HG03025 (cell line): ENCODE measurements around the gene RABEPK.
"Not testable (repeated sequence)": the region's sequence is repeated elsewhere in the genome, so short reads cannot be mapped to it uniquely, and the experiment has no call there.

ENCODE experiments used
- ATAC-seq: cut with Tn5 transposase; IDR thresholded peaks from one replicate; pipeline ENCODE4 v1.9.1; 2021; ENCODE audit warnings: mild to moderate bottlenecking, moderate library complexity; ENCODE audit not compliant: unreplicated experiment, low FRiP score

The RABEPK gene, protein sequence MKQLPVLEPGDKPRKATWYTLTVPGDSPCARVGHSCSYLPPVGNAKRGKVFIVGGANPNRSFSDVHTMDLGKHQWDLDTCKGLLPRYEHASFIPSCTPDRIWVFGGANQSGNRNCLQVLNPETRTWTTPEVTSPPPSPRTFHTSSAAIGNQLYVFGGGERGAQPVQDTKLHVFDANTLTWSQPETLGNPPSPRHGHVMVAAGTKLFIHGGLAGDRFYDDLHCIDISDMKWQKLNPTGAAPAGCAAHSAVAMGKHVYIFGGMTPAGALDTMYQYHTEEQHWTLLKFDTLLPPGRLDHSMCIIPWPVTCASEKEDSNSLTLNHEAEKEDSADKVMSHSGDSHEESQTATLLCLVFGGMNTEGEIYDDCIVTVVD

DNA sequence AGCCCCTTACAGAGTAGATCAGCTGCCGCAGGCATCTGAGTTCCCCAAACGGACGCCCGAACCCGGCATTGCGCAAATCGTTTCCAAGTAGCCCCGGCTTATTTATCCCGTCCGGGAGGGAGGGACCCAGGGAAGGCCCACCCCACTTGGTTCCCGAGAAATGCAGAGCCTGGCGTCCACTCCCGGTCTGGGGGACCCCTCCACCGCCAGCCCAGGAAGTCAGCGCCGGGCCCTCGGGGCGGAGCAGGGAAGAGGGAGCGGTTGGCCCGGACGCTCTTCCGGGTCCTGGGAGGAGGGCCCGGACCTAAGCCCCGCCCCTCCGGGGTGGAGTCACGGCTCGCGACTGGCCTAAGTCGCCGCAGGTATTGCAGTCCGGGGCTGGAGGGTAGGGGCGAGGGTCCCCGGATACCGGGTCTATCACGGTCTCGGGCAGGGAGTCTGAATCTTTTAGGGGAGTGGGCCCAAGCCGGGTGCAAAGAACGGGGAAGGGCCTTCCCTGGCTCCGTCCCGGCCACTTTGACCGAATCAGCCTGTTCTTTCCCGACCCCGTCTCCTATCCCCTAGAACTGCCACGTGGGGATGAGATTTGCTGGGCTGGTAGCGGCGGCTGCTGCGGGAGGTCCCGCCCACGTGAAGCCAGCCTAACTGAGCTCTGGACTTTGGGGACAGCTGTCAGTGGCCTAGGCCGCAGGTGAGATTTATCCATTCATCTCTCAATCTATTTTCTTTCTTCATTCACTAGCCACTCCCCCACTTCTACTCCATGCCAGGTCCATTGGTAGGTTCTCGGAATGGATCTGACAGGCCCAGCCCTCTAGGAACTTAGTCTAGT, at the start of gene RABEPK:
Gene RABEPK (plus strand): TSS at position 327 of the 832 bp plus-strand sequence. CDS start 2,472 bp downstream, outside the sequence.
- ATAC-seq: peak; percentile 94

DNA sequence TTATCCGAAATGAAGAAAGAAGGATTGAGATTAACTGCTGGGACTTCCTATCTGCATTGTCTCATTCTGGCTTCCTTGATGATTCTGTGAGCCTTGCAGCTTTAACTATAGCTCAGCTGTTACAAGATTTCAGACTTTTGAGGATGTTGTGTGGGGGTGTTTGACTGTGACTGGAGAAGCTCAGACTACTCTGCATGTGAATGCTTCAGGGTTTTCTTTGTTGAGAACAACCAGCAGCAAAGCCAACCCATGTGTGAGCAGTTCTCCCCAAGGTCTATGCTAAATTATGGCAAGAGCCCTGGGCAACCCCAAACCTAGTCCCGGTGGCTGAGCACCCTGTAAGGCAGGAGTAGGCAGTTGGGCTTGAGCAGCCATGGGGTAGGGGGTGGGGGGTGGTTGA, 48.6 kb upstream of the RABEPK start:
- ATAC-seq: no peak

DNA sequence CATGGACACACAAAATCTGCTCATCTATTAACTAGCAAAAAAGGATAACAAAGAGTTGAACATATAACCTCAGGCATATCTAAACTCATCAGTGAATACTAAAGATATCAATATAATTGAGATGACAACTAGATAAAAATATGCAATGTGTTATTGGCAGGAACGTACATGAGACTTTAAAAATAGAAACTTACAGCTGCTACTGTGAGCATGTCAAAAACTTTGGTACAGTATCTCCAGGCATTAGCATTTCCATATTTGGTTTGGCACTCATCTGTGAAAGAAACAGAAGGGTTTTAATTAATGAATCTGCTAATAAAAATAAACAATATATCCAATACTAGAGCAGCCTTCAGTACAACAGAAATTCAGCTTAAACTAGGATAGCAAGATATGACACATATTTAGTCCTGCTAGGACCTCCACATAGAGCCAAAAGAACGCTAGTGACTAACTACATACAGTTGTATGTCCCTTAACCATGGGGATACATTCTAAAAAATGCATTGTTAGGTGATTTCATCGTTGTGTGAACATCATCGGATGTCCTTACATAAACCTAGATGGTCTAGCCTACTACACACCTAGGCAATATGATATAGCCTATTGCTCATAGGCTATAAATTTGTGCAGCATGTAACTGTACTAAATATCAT, 46.5 kb upstream of the RABEPK start:
- ATAC-seq: no peak

DNA sequence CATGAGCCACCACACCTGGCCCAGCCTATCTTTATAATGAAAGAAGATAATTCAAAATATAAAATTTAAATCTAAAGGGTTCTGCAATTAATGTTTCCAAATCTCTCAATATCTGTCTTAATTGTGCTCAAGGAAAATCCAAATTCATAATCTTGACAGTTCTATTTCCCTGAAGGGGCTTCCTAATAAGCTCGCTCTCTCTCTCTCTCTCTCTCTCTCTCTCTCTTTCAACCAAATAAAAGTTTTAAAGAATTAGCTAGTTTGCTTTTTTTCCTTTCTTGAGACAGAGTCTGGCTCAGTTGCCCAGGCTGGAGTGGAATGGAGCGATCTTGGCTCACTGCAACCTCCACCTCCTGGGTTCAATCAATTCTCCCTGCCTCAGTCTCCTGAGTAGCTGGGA, 43.8 kb upstream of the RABEPK start:
- no peak for ATAC-seq

DNA sequence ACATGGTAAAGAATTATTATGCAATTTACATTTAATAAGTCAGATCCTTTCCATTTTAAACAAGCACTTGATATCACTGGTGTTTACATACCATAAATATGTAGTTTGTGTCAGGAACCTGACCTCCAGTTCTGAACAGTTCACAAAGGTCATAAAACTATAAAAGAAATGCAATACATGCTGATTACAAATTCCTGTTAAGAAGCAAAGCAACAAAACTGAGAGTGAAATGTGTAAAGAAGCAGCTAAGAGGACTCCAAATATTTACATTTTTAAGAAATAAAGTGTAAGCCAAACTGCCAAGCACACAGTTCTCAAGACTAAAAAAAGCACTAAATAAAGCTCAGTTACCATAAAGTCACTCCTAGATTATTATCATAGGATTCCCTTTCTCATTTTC, 39.6 kb upstream of the RABEPK start:
- no peak for ATAC-seq

DNA sequence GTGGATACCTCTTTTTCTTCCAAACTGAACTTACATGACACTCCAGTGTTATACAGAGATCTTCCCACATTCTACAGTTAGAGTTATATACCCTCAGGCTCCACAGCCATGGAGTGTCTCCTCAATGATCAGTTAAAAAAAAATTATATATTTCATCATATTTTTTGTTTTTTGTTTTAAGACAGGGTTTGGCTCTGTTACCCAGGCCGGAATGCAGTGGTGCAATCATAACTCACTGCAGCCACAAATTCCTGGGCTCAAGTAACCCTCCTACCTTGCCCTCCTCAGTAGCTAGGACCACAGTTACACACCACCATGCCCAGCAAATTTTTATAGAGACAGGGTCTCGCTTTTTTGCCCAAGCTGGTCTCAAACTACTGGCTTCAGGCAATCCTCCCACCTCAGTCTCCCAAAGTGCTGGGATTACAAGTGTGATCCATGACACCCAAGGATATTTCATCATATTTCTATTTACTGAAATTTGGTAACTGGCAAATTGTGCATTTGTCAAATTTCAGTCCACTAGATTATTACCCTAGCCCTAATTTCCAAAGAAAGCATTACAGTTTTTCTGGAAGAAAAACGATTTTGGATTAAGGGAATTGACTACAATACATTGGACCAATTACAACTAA, 38.9 kb upstream of the RABEPK start:
- ATAC-seq: no peak

DNA sequence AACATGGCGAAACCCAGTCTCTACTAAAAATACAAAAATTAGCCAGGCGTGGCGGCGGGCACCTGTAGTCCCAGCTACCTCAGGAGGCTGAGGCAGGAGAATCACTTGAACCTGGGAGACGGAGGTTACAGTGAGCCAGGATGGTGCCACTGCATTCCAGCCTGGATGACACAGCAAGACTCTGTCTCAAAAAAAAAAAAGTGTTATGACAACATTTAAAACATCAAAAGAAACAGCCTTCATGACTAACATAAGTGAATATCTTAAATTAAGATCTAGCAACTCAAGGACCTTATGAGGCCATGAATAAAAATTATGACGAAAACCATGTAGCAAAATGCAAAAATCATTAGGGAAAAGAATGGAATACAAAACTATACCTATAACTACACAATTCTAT, 37.5 kb upstream of the RABEPK start:
- not testable (repeated sequence) for ATAC-seq

DNA sequence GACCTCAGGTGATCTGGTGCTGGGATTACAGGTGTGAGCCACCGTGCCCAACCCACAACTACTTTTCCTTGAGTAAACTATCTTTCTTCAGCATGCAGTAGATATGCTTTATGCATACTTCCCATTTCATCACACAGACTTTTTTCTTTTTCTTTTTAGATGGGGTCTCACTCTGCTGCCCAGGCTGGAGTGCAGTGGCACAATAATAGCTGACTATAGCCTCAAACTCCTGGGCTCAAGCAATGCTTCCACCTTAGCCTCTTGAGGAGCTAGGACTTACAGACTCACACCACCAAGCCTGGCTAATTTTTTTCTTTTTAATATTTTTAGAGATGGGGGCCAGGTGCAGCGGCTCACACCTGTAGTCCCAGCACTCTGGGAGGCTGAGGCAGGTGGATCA, 33.6 kb upstream of the RABEPK start:
- no peak for ATAC-seq

DNA sequence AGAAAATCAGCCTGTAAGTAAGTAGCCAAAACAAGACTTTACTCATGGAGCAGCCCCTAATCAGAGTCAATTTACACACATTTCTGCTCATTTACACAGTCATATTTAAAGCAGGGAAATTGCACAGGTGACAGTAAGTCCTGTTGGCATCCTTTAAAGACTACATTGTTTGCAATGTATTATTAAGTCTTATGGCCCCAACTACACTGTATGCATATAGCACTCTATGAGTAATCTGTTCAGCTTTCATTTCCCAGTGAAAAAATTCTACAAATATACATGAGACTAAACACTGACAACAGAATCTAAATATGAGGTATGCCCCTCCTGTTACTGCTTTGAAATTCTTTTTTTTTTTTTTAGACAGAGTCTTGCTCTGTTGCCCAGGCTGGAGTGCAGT, 30.4 kb upstream of the RABEPK start:
- ATAC-seq: no peak

DNA sequence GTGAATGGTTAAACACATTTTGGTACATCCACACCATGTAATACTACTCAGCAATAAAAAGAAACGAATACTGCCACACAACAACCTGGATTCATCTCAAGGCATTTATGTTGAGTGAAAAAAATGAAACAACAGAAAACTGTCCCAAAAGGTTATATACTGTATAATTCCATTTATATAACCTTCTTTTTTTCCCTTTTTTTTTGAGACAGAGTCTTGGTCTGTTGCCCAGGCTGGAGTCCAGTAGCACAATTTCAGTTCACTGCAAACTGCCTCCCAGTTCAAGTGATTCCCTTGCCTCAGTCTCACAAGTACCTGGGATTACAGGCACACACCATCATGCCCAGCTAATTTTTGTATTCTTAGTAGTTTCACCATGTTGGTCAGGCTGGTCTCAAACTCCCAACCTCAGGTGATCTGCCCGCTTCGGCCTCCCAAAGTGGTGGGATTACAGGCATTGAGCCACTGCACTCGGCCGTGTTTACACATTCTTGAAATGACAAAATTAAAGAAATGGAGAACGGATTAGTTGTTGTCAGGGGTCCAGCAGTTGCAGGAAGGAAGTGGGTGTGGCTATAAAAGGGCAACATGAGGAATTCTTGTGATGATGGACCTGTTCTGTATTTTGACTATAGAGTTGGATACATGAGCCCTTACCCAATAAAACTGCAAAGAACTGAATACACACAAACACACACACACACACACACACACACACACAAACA, 28.1 kb upstream of the RABEPK start:
- no peak for ATAC-seq

DNA sequence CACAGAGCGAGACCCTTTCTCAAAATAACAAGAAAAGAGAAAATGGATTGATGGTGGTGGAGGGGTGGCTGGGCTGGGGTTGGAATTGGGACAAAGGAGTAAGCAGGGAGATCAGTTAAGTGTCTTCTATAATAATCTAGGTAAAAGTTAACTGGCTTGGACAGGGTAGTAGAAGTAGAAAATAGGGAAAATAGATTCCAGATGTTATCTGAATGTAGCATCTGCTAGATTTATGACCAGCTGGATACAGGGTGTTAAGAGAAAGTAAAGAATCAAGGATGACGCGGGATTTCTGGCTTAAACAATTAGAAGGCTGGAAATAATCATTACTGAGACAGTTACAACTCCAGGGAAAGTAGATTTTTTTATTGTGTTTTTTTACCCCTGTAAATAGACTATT, 23.7 kb upstream of the RABEPK start:
- ATAC-seq: no peak

DNA sequence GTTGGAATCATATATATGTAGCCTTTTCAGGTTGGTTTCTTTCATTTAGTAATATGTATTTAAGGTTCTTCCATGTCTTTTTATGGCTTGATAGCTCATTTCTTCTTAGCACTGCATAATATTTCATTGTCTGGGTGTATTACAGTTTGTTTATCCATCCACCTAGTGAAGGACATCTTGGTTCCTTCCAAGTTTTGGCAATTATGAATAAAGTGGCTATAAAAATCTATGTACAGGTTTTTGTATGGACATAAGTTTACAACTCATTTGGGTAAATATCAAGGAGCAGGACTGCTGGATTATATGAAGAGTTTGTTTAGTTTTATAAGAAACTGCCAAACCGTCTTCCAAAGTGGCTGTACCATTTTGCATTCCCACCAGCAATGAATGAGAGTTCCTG, 22.5 kb upstream of the RABEPK start:
- no peak for ATAC-seq

DNA sequence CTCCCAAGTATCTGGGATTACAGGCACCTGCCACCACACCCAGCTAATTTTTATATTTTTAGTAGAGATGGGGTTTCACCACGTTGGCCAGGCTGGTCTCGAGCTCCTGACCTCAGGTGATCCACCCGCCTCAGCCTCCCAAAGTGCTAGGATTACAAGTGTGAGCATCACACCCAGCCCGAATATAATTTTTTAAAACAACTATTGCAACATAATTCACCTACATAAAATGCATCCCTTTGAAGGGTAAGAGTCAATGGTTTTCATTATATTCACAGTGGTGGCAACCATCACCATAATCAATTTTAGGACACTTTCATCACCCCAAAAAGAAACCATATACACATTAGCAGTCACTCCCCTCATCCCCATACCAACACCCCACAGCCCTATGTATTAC, 20.6 kb upstream of the RABEPK start:
- ATAC-seq: not testable (repeated sequence)

DNA sequence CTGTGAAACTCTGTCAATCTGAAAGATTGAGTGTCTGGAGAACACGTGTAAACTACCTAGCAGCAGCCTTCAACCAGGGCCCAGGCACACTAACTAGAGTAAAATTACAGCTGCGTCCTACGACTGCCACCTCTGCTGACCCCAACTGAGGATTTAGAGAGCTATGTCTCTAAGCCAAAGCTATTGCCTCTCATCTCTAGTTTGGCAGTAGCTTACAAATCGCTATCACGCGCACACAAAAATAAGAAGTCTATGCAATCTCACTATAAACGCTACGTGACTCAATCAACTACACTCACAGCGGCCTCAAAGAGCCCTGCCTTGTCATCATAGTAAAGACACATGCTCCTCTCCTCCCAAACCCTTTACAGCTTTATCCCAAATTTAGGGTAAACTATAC, 19.5 kb upstream of the RABEPK start:
- ATAC-seq: no peak

DNA sequence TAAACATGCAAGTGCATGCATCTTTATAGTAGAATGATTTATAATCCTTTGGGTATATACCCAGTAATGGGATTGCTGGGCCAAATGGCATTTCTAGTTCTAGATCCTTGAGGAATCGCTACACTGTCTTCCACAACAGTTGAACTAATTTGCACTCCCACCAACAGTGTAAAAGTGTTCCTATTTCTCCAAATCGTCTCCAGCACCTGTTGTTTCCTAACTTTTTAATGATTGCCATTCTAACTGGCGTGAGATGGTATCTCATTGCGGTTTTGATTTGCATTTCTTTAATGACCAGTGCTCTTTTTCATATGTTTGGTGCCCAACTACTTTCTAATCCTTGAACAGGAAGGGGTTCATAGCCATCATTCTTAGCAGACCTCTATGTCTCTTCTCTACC, 18.6 kb upstream of the RABEPK start:
- ATAC-seq: not testable (repeated sequence)

DNA sequence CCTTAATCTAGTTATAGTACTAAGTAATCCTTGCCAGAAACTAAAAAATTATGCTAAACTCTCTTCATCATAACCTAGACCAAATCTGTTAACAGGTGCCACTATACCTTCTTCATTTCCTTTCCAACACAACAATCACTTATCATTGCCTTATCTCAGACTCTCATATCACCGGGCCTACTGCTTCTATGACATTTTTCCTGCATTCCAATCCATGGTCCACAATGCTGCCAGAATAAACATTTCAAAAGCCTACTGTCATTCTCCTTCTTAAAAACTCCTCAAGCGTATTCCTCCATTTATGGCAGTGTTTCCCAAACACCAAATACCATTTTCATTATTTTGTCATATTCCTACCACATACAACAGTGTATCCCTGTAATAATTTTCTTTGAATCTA, 17.3 kb upstream of the RABEPK start:
- ATAC-seq: no peak

DNA sequence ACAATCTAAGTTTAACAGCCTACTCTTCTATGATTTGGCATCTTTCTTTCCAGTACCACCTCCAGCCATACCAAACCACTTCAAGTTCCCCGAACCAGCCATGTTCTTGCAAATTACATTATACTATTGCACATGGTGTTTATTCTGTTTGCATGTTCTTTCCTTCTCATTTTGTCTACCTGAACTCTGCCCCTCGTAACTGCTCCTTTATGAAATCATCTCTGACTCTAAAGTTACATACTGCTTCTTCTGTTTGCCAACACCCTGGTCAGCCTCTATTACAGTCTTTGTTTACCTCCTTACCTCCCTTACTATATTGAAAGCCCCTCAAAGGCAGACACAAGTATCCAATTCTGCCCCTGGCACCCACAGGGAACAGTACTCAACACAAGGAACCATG, 16.8 kb upstream of the RABEPK start:
- no peak for ATAC-seq

DNA sequence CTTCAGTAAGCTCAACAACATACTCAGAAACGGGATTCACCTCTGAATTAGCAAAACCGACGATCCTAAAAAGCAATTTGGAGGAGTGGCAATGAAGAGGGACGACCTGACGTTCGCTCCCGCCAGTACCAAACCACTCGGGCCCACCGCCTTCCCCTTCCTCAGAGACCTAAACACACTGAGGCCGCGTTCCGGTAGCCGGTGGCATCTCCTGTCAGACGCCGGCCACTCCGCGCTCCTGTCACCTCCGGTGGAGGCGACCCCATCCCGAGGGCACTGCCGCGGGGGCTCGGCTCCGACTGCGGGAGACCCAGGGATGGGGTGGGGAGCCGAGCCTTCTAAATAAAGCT, 11.4 kb upstream of the RABEPK start:
- peak; percentile 26 for ATAC-seq

DNA sequence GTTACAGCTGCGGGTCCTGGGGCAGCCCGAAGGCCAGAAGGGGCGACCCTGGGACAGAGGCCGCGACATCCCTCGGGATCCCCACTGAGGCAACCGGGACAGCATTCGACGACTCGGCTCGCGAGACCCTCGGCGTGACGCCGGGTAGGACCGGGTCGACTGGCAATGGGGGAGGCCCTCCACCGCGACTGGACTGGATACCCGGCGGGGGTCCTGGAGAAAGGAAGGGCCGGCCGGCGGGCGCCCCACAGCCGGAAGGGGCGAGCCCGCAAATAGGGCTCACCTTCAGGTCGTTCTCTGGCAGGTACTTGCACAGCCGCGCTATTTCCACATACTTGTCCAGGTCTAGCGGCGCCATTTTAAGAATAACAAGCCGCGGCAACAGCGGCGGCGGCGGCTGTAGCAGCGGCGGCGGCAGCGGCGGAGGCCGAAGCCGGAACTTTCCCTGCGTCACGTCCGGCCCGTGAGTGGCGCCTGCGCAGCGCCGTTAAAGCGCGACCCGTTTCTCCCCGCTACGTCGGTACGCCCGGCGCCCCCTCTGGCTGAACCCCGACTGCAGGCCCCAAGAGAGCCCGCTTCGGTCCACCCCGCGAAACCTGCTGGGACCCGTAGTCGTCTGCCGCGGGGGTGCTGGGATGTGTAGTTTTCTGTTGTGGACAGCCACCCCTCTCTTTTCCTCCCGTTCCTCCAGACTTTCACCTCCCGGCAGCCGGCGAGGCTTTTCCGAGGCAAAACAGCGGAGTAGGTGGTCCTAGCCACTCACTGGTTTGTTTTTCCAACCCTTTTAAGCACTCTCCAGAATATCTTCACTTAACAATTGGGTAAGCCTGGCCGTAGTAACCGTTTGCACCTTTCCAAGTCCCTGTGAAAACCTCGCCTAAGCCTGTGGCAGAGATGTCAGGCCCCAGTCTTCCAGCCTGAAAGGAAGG, 10.7 kb upstream of the RABEPK start, which contains the start of gene PPP6C:
Gene PPP6C (minus strand): TSS at position 443 of the 929 bp plus-strand sequence. CDS start 85 bp downstream, at position 358.
- ATAC-seq: peak; percentile 87
